HEK293 (cell line): ENCODE data around the gene ADIG.

Experiments used
- YY1 ChIP-seq: fragments of 450-650 bp; formaldehyde crosslinking; IDR thresholded peaks from 2 replicates; pipeline ENCODE4 v1.5.1; 2018; ENCODE audit warnings: missing biosample characterization, missing genetic modification characterization
- ZBTB8A ChIP-seq: fragments of 450-650 bp; formaldehyde crosslinking; IDR thresholded peaks from 2 replicates; pipeline ENCODE4 v1.5.1; 2016; ENCODE audit warnings: missing biosample characterization, missing genetic modification characterization
- ZNF140 ChIP-seq: fragments of 450-650 bp; formaldehyde crosslinking; IDR thresholded peaks from 2 replicates; pipeline ENCODE4 v1.5.1; 2016; ENCODE audit warnings: missing biosample characterization, missing genetic modification characterization
- ZNF26 ChIP-seq: fragments of 450-650 bp; formaldehyde crosslinking; IDR thresholded peaks from 2 replicates; pipeline ENCODE4 v1.5.1; 2016; ENCODE audit warnings: missing biosample characterization, missing genetic modification characterization
- ZNF311 ChIP-seq: fragments of 450-650 bp; formaldehyde crosslinking; IDR thresholded peaks from 2 replicates; pipeline ENCODE4 v1.5.1; 2017; ENCODE audit warnings: missing biosample characterization, missing genetic modification characterization, borderline replicate concordance
- ZNF398 ChIP-seq: fragments of 450-650 bp; formaldehyde crosslinking; IDR thresholded peaks from 2 replicates; pipeline ENCODE4 v1.5.1; 2017; ENCODE audit warnings: missing biosample characterization, missing genetic modification characterization
- ZNF555 ChIP-seq: fragments of 450-650 bp; formaldehyde crosslinking; conservative IDR thresholded peaks from 2 replicates; pipeline ENCODE4 v1.5.1; 2017; ENCODE audit warnings: missing biosample characterization, mild to moderate bottlenecking, missing genetic modification characterization, inconsistent platforms
- ZNF561 ChIP-seq: fragments of 450-650 bp; IDR thresholded peaks from 2 replicates; pipeline ENCODE4 v1.5.1; 2018; ENCODE audit warnings: missing biosample characterization, missing genetic modification characterization, borderline replicate concordance
- TF ChIP-seq, protein P1 (sequence below): fragments of 450-650 bp; formaldehyde crosslinking; IDR thresholded peaks from 2 replicates; pipeline ENCODE4 v1.5.1; 2016; ENCODE audit warnings: missing biosample characterization, missing genetic modification characterization
- TF ChIP-seq, protein P2 (sequence below): fragments of 450-650 bp; formaldehyde crosslinking; IDR thresholded peaks from 2 replicates; pipeline ENCODE4 v1.5.1; 2016; ENCODE audit warnings: missing biosample characterization, missing genetic modification characterization, low read depth
- TF ChIP-seq, protein P3 (sequence below): fragments of 450-650 bp; formaldehyde crosslinking; conservative IDR thresholded peaks from 2 replicates; pipeline ENCODE4 v1.5.1; 2016; ENCODE audit warnings: low read depth, missing biosample characterization, missing genetic modification characterization
- TF ChIP-seq, protein P4 (sequence below): fragments of 450-650 bp; formaldehyde crosslinking; IDR thresholded peaks from 2 replicates; pipeline ENCODE4 v1.5.1; 2016; ENCODE audit warnings: missing biosample characterization, missing genetic modification characterization
- TF ChIP-seq, protein P5 (sequence below): fragments of 450-650 bp; formaldehyde crosslinking; IDR thresholded peaks from 2 replicates; pipeline ENCODE4 v1.5.1; 2016; ENCODE audit warnings: missing biosample characterization, missing genetic modification characterization

GRCh38 chr20:38581013-38581412 lies at the start of gene ADIG:
- TF ChIP-seq, protein P1, sequence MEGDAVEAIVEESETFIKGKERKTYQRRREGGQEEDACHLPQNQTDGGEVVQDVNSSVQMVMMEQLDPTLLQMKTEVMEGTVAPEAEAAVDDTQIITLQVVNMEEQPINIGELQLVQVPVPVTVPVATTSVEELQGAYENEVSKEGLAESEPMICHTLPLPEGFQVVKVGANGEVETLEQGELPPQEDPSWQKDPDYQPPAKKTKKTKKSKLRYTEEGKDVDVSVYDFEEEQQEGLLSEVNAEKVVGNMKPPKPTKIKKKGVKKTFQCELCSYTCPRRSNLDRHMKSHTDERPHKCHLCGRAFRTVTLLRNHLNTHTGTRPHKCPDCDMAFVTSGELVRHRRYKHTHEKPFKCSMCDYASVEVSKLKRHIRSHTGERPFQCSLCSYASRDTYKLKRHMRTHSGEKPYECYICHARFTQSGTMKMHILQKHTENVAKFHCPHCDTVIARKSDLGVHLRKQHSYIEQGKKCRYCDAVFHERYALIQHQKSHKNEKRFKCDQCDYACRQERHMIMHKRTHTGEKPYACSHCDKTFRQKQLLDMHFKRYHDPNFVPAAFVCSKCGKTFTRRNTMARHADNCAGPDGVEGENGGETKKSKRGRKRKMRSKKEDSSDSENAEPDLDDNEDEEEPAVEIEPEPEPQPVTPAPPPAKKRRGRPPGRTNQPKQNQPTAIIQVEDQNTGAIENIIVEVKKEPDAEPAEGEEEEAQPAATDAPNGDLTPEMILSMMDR (tag by site-specific recombination), result no peak
- TF ChIP-seq, protein P2, sequence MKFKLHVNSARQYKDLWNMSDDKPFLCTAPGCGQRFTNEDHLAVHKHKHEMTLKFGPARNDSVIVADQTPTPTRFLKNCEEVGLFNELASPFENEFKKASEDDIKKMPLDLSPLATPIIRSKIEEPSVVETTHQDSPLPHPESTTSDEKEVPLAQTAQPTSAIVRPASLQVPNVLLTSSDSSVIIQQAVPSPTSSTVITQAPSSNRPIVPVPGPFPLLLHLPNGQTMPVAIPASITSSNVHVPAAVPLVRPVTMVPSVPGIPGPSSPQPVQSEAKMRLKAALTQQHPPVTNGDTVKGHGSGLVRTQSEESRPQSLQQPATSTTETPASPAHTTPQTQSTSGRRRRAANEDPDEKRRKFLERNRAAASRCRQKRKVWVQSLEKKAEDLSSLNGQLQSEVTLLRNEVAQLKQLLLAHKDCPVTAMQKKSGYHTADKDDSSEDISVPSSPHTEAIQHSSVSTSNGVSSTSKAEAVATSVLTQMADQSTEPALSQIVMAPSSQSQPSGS (tag by site-specific recombination), result no peak
- peak; percentile 21; the same call in 1 of the 2 replicates for TF ChIP-seq ZBTB8A
- no peak for TF ChIP-seq ZNF140 (tag by site-specific recombination)
- TF ChIP-seq YY1, result no peak
- TF ChIP-seq ZNF311, result no peak
- TF ChIP-seq ZNF561 (tag by site-specific recombination), result no peak
- TF ChIP-seq ZNF555 (tag by site-specific recombination), result no peak
- no peak for TF ChIP-seq ZNF398 (tag by site-specific recombination)
- TF ChIP-seq, protein P3, sequence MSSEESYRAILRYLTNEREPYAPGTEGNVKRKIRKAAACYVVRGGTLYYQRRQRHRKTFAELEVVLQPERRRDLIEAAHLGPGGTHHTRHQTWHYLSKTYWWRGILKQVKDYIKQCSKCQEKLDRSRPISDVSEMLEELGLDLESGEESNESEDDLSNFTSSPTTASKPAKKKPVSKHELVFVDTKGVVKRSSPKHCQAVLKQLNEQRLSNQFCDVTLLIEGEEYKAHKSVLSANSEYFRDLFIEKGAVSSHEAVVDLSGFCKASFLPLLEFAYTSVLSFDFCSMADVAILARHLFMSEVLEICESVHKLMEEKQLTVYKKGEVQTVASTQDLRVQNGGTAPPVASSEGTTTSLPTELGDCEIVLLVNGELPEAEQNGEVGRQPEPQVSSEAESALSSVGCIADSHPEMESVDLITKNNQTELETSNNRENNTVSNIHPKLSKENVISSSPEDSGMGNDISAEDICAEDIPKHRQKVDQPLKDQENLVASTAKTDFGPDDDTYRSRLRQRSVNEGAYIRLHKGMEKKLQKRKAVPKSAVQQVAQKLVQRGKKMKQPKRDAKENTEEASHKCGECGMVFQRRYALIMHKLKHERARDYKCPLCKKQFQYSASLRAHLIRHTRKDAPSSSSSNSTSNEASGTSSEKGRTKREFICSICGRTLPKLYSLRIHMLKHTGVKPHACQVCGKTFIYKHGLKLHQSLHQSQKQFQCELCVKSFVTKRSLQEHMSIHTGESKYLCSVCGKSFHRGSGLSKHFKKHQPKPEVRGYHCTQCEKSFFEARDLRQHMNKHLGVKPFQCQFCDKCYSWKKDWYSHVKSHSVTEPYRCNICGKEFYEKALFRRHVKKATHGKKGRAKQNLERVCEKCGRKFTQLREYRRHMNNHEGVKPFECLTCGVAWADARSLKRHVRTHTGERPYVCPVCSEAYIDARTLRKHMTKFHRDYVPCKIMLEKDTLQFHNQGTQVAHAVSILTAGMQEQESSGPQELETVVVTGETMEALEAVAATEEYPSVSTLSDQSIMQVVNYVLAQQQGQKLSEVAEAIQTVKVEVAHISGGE, result no peak
- TF ChIP-seq, protein P4, sequence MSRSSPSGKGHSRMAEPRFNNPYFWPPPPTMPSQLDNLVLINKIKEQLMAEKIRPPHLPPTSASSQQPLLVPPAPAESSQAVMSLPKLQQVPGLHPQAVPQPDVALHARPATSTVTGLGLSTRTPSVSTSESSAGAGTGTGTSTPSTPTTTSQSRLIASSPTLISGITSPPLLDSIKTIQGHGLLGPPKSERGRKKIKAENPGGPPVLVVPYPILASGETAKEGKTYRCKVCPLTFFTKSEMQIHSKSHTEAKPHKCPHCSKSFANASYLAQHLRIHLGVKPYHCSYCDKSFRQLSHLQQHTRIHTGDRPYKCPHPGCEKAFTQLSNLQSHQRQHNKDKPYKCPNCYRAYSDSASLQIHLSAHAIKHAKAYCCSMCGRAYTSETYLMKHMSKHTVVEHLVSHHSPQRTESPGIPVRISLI (tag by site-specific recombination), result no peak
- TF ChIP-seq ZNF26 (tag by site-specific recombination), result no peak
- TF ChIP-seq, protein P5, sequence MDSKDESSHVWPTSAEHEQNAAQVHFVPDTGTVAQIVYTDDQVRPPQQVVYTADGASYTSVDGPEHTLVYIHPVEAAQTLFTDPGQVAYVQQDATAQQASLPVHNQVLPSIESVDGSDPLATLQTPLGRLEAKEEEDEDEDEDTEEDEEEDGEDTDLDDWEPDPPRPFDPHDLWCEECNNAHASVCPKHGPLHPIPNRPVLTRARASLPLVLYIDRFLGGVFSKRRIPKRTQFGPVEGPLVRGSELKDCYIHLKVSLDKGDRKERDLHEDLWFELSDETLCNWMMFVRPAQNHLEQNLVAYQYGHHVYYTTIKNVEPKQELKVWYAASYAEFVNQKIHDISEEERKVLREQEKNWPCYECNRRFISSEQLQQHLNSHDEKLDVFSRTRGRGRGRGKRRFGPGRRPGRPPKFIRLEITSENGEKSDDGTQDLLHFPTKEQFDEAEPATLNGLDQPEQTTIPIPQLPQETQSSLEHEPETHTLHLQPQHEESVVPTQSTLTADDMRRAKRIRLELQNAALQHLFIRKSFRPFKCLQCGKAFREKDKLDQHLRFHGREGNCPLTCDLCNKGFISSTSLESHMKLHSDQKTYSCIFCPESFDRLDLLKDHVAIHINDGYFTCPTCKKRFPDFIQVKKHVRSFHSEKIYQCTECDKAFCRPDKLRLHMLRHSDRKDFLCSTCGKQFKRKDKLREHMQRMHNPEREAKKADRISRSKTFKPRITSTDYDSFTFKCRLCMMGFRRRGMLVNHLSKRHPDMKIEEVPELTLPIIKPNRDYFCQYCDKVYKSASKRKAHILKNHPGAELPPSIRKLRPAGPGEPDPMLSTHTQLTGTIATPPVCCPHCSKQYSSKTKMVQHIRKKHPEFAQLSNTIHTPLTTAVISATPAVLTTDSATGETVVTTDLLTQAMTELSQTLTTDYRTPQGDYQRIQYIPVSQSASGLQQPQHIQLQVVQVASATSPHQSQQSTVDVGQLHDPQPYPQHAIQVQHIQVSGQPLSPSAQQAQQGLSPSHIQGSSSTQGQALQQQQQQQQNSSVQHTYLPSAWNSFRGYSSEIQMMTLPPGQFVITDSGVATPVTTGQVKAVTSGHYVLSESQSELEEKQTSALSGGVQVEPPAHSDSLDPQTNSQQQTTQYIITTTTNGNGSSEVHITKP, result no peak
